ENCODE results near the gene IGFN1. TPM values are rescaled to one million over a fixed set of nuclear protein-coding genes. Genes with fewer than 3 reads are reported as not detected.

IGFN1 gene
- total RNA-seq, 3 donors from 2014 or later (not counting 1 experiment from before 2014, with no cell fraction given) = not detected

GRCh38 chr1:201258763-201259230, 68.2 kb downstream of the IGFN1 start:
- intact Hi-C loops (cut with micrococcal nuclease) = no loop called here
- peaks cover 9 to 16% of the 10 kb centered on the region in 2 donors for H3K27me3 Mint-ChIP-seq (ENCODE audit: low read depth in 2 of 2)
- no peak overlapping the region for H3K27ac Mint-ChIP-seq
- H3K9me3 Mint-ChIP-seq = no peaks in the 10 kb centered on the region
- TF ChIP-seq CTCF (IDR thresholded peaks at IDR 0.05) = no peak
- H3K4me1 Mint-ChIP-seq = no peaks in the 10 kb centered on the region
- DNase-seq = peak in 1 of 2 donors; percentile 7
- 89% methylated on average over 14 of the region's 14 CpGs for WGBS (ENCODE audit: insufficient coverage)
- H3K4me3 Mint-ChIP-seq = no peak overlapping the region
- Histone ChIP-seq H3K9me3 (ENCODE audit: control insufficient read depth, insufficient read depth, low read length) (no peaks in the 10 kb centered on the region), H3K4me3 (ENCODE audit: low read length) (no peak overlapping the region), H3K27me3 (ENCODE audit: control insufficient read depth, insufficient read depth, low read length) (no peaks in the 10 kb centered on the region), H3K36me3 (ENCODE audit: control insufficient read depth, insufficient read depth, low read length) (no peaks in the 10 kb centered on the region), H3K4me1 (ENCODE audit: control insufficient read depth, insufficient read depth, low read length) (no peaks in the 10 kb centered on the region), H3K27ac (ENCODE audit: low read length) (no peak overlapping the region)
- no peak for ATAC-seq
- H3K36me3 Mint-ChIP-seq = no peaks in the 10 kb centered on the region

- ATAC-seq (no peak), DNase-seq (peak in 1 of 2 donors; percentile 14)
- Mint-ChIP-seq H3K4me3 (no peak overlapping the region), H3K27me3 (ENCODE audit: low read depth in 2 of 2) (peaks cover 9 to 23% of the 10 kb centered on the region in 2 donors), H3K27ac (no peak overlapping the region), H3K4me1 (no peaks in the 10 kb centered on the region), H3K36me3 (no peaks in the 10 kb centered on the region), H3K9me3 (no peaks in the 10 kb centered on the region)
- Histone ChIP-seq H3K4me1 (ENCODE audit: control insufficient read depth, insufficient read depth, low read length) (no peaks in the 10 kb centered on the region), H3K27me3 (ENCODE audit: control insufficient read depth, insufficient read depth, low read length) (no peaks in the 10 kb centered on the region), H3K4me3 (ENCODE audit: low read length) (no peak overlapping the region), H3K36me3 (ENCODE audit: control insufficient read depth, insufficient read depth, low read length) (no peaks in the 10 kb centered on the region), H3K27ac (ENCODE audit: low read length) (no peak overlapping the region), H3K9me3 (ENCODE audit: control insufficient read depth, insufficient read depth, low read length) (no peaks in the 10 kb centered on the region)
- no peak for TF ChIP-seq CTCF (IDR thresholded peaks at IDR 0.05)
- intact Hi-C loops (cut with micrococcal nuclease) = no loop called here
- 13% methylated on average over 28 of the region's 28 CpGs for WGBS (ENCODE audit: insufficient coverage)
These were observed 69.0 kb downstream of the IGFN1 start for GRCh38 chr1:201259476-201260235.

GRCh38 chr1:201260236-201260590, 69.6 kb downstream of the IGFN1 start:
- H3K9me3 Mint-ChIP-seq = no peaks in the 10 kb centered on the region
- WGBS (ENCODE audit: insufficient coverage) = 56% methylated on average over 11 of the region's 11 CpGs
- Histone ChIP-seq H3K36me3 (ENCODE audit: control insufficient read depth, insufficient read depth, low read length) (no peaks in the 10 kb centered on the region), H3K27ac (ENCODE audit: low read length) (no peak overlapping the region), H3K27me3 (ENCODE audit: control insufficient read depth, insufficient read depth, low read length) (no peaks in the 10 kb centered on the region), H3K9me3 (ENCODE audit: control insufficient read depth, insufficient read depth, low read length) (no peaks in the 10 kb centered on the region), H3K4me1 (ENCODE audit: control insufficient read depth, insufficient read depth, low read length) (no peaks in the 10 kb centered on the region), H3K4me3 (ENCODE audit: low read length) (no peak overlapping the region)
- no peaks in the 10 kb centered on the region for H3K36me3 Mint-ChIP-seq
- DNase-seq (no peak), ATAC-seq (no peak)
- H3K4me3 Mint-ChIP-seq = no peak overlapping the region
- H3K4me1 Mint-ChIP-seq = no peaks in the 10 kb centered on the region
- intact Hi-C loops (cut with micrococcal nuclease) = no loop called here
- TF ChIP-seq CTCF (IDR thresholded peaks at IDR 0.05) = no peak
- no peak overlapping the region for H3K27ac Mint-ChIP-seq
- H3K27me3 Mint-ChIP-seq (ENCODE audit: low read depth in 2 of 2) = peaks cover 9 to 26% of the 10 kb centered on the region in 2 donors
